Measurements from ENCODE around the gene PDE4DIP.
"Not testable (repeated sequence)": the region's sequence is repeated elsewhere in the genome, so short reads cannot be mapped to it uniquely, and the experiment has no call there.

The PDE4DIP gene

GRCh38 chr1:148844220-148844619 lies at the start of gene PDE4DIP:
TSS of gene PDE4DIP (plus strand) at chr1:148844428. CDS start at chr1:148844775, 347 bp downstream.
- not testable (repeated sequence) for DNase-seq (ENCODE audit: insufficient read length, low spot score); FAIRE-seq

- not testable (repeated sequence) for FAIRE-seq; DNase-seq (ENCODE audit: insufficient read length, low spot score)
Measured at GRCh38 chr1:148808268-148808928, 35.8 kb upstream of the PDE4DIP start.

DNA sequence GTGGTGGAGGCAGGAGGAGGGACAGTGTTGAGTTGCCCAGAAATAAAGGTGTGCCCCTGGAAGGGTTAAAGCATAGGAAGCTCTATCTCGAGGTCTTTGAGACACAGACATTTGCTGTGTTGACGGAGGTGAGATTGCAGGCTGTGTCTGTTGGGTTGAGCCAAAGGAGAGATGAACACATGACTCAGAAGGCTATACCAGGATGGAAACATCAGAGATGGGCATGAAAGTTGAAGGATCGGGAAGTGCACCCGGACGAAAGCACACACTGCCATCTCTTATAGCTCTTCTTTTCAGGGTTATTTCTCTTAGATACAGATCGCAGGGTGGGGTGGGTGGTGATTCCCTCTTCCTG lies 35.3 kb upstream of the PDE4DIP start:
- not testable (repeated sequence) for DNase-seq (ENCODE audit: insufficient read length, low spot score); FAIRE-seq

DNA sequence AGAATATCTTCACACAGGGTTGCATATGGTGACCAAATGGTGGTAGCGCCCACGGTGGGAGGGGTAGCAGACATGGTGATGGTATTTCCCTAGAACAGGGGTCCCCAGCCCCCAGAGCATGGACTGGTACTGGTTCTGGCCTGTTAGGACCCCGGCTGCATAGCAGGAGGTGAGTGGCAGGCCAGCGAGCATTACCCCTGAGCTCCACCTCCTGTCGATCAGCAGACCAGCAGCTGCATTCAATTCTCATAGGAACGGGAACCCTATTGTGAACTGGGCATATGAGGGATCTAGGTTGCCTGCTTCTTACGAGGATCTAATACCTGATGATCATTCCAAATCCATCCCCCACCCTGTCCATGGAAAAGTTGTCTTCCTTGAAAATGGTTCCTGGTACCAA lies 22.0 kb upstream of the PDE4DIP start:
- not testable (repeated sequence) for DNase-seq (ENCODE audit: insufficient read length, low spot score); FAIRE-seq

DNA sequence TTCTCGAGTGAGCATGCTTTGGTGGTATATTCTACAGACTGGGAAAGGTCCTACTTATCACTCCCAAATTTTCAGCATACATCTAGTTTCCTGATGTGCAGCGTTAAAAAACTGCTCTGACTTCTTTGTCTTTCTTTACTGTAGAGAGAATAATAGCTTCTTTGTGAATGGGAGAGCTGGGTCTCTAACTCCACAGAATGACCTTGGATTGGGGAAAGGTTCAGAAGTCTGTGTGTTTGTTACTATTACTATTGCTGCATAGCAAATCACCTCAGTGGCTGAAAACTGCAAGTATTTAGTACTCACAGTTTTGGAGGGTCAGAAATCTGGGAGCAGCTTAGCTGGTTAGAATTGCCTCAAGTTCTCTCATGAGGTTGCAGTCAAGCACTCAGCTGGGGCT lies 20.4 kb upstream of the PDE4DIP start:
- DNase-seq (ENCODE audit: insufficient read length, low spot score); FAIRE-seq: not testable (repeated sequence)

DNA sequence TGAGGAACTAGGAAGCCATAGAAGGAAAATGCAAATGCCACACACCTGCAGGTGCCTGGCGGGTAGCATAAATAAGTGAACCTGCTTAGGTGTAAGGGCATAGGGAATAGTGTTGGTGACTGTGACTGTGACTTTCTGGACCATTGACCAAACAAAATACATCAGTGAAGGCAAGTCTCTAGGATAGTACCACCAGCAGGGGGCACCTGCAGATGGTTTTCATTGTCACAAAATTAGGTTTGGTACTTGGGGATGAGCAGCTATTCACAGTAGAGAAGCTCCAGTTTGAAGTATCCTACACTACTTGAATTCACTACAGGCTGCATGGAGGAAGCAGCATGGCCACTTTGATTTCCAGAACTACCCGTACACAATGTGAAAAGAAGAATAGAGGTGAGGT lies 19.2 kb upstream of the PDE4DIP start:
- DNase-seq (ENCODE audit: insufficient read length, low spot score); FAIRE-seq: not testable (repeated sequence)

GRCh38 chr1:148828531-148828930 lies 15.7 kb upstream of the PDE4DIP start:
- not testable (repeated sequence) for FAIRE-seq; DNase-seq (ENCODE audit: insufficient read length, low spot score)

DNA sequence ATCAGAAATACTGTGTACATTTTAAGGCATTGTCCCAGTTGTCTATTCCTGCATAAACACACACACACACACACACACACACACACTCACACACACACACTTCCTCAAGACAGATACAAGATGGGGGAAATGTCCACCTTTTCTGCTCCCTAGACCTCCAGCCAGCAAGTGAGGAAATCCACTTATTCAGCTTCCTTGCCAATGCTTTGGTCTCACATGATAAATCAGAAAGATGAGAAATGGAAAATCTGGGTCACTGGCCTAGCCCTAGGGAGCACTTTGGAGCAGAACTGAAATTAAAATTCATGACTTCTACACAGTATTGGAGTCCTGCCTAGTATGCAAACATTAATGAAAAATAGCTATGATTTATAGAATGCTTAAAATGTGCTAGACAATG lies 15.3 kb upstream of the PDE4DIP start:
- FAIRE-seq, result not testable (repeated sequence)

GRCh38 chr1:148829365-148829764 lies 14.9 kb upstream of the PDE4DIP start:
- DNase-seq (ENCODE audit: insufficient read length, low spot score); FAIRE-seq: not testable (repeated sequence)

More for the DNA sequence above, 15.3 kb upstream of the PDE4DIP start:
- not testable (repeated sequence) for DNase-seq (ENCODE audit: insufficient read length, low spot score)

- DNase-seq (ENCODE audit: insufficient read length, low spot score); FAIRE-seq: not testable (repeated sequence)
Measured at GRCh38 chr1:148841262-148841661, 3.0 kb upstream of the PDE4DIP start.

DNA sequence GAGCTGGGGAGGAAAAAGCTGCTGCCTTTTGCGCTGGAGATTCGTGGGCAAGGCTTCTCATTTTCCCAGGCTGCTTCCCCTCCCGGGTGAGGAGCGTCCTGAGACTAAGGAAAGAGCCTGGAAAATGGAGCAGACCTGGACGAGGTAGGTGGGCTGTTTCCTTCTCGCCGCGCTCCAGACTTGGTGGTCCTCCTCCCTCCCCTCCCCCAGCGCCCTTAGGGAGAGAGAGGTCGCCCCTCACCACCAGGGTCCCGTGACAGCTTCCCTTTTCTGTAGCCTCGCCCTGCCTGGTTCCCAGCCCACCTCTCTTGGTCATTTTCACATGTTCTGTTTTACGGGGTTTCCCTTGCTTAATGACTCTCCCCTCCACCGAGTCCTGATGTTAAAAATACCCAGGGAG lies 423 bp downstream of the PDE4DIP start:
- DNase-seq (ENCODE audit: insufficient read length, low spot score); FAIRE-seq: not testable (repeated sequence)

- not testable (repeated sequence) for DNase-seq (ENCODE audit: insufficient read length, low spot score); FAIRE-seq
Measured at GRCh38 chr1:148845068-148845467, 840 bp downstream of the PDE4DIP start.

DNA sequence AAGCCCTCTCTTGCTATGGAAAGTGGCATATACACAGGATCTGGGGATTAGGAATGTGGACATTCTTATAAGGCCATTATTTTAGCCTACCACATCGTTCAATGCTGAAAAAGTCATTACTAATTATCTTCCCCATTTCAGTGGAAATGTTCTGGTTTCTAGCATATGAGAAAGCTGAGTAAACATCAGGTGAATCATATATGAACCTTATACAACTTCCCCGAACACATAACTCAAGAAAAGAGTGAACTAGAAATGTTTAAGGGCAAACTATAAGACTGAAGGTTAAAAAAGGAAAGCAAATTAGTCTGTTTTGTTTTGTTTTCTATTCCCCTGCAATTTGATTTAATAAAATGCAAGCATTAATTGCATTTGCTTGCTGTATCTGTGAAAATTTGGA lies 6.1 kb downstream of the PDE4DIP start:
- DNase-seq (ENCODE audit: insufficient read length, low spot score); FAIRE-seq: not testable (repeated sequence)

GRCh38 chr1:148850840-148851239 lies 6.6 kb downstream of the PDE4DIP start:
- FAIRE-seq; DNase-seq (ENCODE audit: insufficient read length, low spot score): not testable (repeated sequence)

- DNase-seq (ENCODE audit: insufficient read length, low spot score); FAIRE-seq: not testable (repeated sequence)
Measured at GRCh38 chr1:148851684-148852083, 7.5 kb downstream of the PDE4DIP start.

DNA sequence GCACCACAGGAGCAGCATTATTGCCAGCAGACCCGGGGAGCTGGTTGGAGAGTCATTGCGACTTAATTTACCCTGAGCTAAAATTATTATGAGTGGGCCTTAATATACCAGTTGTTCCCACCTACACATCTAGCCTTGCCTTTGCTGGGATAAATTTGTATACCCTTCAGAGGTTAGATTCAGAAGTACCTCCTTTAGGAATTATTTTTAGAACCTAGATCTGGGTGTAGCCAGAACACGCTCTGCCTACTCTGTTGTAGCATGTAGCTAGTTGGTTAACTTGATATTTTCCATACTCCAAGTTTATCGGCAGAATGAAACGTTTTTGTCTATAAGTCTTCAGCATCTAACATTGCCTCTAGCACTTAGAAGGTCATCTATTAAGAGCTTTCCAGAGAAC lies 9.1 kb downstream of the PDE4DIP start:
- not testable (repeated sequence) for FAIRE-seq; DNase-seq (ENCODE audit: insufficient read length, low spot score)

DNA sequence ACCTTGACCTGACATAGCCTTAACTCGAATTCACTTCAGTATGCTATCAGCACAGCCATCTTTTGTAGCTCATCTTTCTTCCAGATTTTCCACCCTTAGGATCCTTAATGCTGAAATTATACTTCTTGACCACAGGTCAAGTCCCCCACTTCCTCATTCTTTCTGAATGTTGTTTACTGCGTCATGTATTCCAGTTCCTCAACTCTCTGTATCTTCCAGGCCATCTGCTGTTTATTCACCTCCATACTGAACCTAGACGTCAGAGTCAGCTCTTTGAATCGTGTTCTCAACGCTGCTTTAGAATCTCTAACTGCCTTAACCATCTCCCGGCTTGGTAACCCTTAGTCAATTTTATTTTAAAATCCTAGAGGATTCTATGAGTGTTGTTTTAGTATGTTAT lies 9.8 kb downstream of the PDE4DIP start:
- not testable (repeated sequence) for FAIRE-seq; DNase-seq (ENCODE audit: insufficient read length, low spot score)

- not testable (repeated sequence) for DNase-seq (ENCODE audit: insufficient read length, low spot score); FAIRE-seq
Measured at GRCh38 chr1:148855367-148855766, 11.1 kb downstream of the PDE4DIP start.

DNA sequence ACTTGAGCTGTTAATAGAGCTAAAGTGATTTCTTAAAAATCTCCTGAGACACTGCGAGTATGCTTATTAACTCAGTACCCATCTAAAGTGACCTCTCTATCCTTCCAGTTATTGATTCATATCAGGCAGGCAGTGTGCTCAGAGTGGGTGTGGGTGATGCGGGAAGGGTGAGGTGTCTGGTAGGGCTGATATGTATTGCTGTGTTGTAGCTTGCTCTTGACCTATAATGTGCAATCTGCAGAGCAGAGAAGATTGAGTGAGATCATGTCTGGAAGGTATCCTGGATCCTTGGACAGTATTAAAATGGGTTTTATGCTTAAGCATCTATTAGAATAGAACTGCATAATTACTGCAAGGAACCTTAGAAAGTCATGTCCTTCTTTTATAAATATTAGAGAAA lies 15.8 kb downstream of the PDE4DIP start:
- DNase-seq (ENCODE audit: insufficient read length, low spot score); FAIRE-seq: not testable (repeated sequence)

DNA sequence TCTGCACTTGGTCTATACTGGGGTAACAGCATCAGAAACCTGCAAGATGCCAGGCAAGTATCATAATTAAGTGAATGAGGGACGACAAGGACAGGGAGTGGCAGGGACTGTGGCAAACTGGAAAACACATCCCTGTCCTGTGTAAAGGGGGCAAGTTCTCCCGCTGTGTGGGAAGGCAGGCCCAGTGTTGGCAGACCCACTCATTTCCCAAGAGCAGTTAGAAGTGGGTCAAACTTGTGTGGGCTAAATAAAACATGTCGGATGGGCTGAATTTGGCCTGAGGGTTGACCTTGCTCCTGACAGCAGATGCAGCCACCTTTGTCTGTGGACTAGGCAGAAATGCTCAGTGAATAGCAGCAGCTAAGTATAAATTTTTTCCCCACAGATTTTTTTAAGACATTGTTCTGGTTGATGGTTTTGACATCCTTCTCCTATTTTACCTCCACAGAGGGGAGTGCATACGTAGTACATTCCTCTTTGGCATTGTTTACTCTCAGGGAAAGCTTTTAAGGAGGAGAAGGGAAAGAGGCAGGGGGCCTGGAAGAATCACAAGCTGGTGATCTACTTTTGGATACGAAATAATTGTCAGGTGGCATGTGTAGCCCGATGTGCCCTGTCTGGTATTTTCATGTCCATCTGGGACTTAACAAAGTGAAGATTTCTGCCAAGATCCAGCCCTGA lies 16.5 kb downstream of the PDE4DIP start:
- not testable (repeated sequence) for FAIRE-seq; DNase-seq (ENCODE audit: insufficient read length, low spot score)

- not testable (repeated sequence) for FAIRE-seq; DNase-seq (ENCODE audit: insufficient read length, low spot score)
Measured at GRCh38 chr1:148862590-148862989, 18.4 kb downstream of the PDE4DIP start.
